Natural killer cell (primary cell): Measurements from ENCODE around the gene CAMK2D. TPM values are rescaled to one million over a fixed set of nuclear protein-coding genes. Genes with fewer than 3 reads are reported as not detected.

Source experiments
- ATAC-seq, 3 donors: fragments of 150-1000 bp in 2 of 3; fragments of 200-7000 bp in 1 of 3; cut with Tn5 transposase; 1 replicate in 1 of 3; 2 replicates in 2 of 3; pipeline ENCODE4 v1.10.0; 2021; ENCODE audit warnings: mild to moderate bottlenecking in 2 of 3, moderate library complexity in 2 of 3
- DNase-seq, 2 donors: peaks; one replicate each; pipeline versions ENCODE4 v3.0.0 to v3.0.0-alpha.2; 2013 to 2021; ENCODE audit warnings: mixed read lengths in 1 of 2
- H3K27ac ChIP-seq: one replicate; pipeline ENCODE4 v1.5.1; 2013; ENCODE audit warnings: mild to moderate bottlenecking, low read length
- H3K27me3 ChIP-seq: one replicate; pipeline ENCODE4 v1.6.1; 2013; ENCODE audit warnings: low read length; ENCODE audit not compliant: control insufficient read depth, insufficient read depth
- H3K36me3 ChIP-seq: one replicate; pipeline ENCODE4 v1.6.1; 2013; ENCODE audit warnings: low read length; ENCODE audit not compliant: control insufficient read depth, insufficient read depth
- H3K4me1 ChIP-seq: one replicate; pipeline ENCODE4 v1.6.1; 2013; ENCODE audit warnings: low read length; ENCODE audit not compliant: control insufficient read depth, insufficient read depth
- H3K4me3 ChIP-seq: one replicate; pipeline ENCODE4 v1.5.1; 2013; ENCODE audit warnings: low read length
- H3K9me3 ChIP-seq: one replicate; pipeline ENCODE4 v1.6.1; 2013; ENCODE audit warnings: low read length; ENCODE audit not compliant: control insufficient read depth, insufficient read depth
- H3K27ac Mint-ChIP-seq, 2 donors: one replicate each; pipeline ENCODE4 v1.8.0; 2022; ENCODE audit warnings: mild to moderate bottlenecking in 2 of 2, mixed read lengths in 2 of 2, moderate library complexity in 1 of 2
- H3K27me3 Mint-ChIP-seq, 2 donors: one replicate each; pipeline ENCODE4 v1.8.0; 2022; ENCODE audit warnings: low read depth in 2 of 2, mixed read lengths in 2 of 2
- H3K36me3 Mint-ChIP-seq: one replicate; pipeline ENCODE4 v1.8.0; 2022; ENCODE audit warnings: mixed read lengths
- H3K4me1 Mint-ChIP-seq, 2 donors: one replicate each; pipeline ENCODE4 v1.8.0; 2022; ENCODE audit warnings: mixed read lengths in 2 of 2
- H3K4me3 Mint-ChIP-seq: one replicate; pipeline ENCODE4 v1.8.0; 2022; ENCODE audit warnings: mild to moderate bottlenecking, moderate library complexity, mixed read lengths
- H3K9me3 Mint-ChIP-seq, 2 donors: one replicate each; pipeline ENCODE4 v1.8.0; 2022; ENCODE audit warnings: mixed read lengths in 2 of 2
- CTCF ChIP-seq: fragments of 200-600 bp; IDR thresholded peaks from one replicate; pipeline ENCODE4 v1.8.0; 2022; ENCODE audit warnings: antibody characterized with exemption
- WGBS: methylation state at CpG from one replicate; pipeline ENCODE4 v1.1.7; 2013; ENCODE audit warnings: missing lambda C conversion rate; ENCODE audit not compliant: insufficient coverage; 5-methylcytosine and 5-hydroxymethylcytosine counted together
- intact Hi-C: fragments of 100-400 bp; cut with micrococcal nuclease; formaldehyde crosslinking; loops from one replicate; pipeline ENCODE4 v1.14.2; 2022
- total RNA-seq, 4 donors: library from RNA; stranded (reverse); fragments of 120-200 nt in 1 of 4; gene quantifications; one replicate each; pipeline versions ENCODE4 v1.2.3 to v1.2.4, GENCODE V29; 2013 to 2022

CAMK2D gene
- total RNA-seq, 3 donors from 2014 or later (not counting 1 experiment from before 2014, with no cell fraction given) = 31.6 to 40.1 (median 34.5) TPM

- H3K9me3 ChIP-seq = peaks cover 9% of the 10 kb centered on the region
- Mint-ChIP-seq H3K27ac (no peak overlapping the region), H3K27me3 (no peaks in the 10 kb centered on the region), H3K9me3 (no peaks in the 10 kb centered on the region), H3K4me1 (no peaks in the 10 kb centered on the region), H3K4me3 (no peak overlapping the region), H3K36me3 (no peaks in the 10 kb centered on the region)
- intact Hi-C loops = no loop called here
- no peaks in the 10 kb centered on the region for H3K27me3 ChIP-seq
- DNase-seq (no peak), ATAC-seq (no peak)
- no peak for TF ChIP-seq CTCF
- no peaks in the 10 kb centered on the region for H3K4me1 ChIP-seq
- over 99% methylated on average over 11 of the region's 12 CpGs for WGBS
- no peak overlapping the region for H3K27ac ChIP-seq
- H3K4me3 ChIP-seq = no peak overlapping the region
- peaks cover 2% of the 10 kb centered on the region for H3K36me3 ChIP-seq
Measured at GRCh38 chr4:113480109-113480508, 281.4 kb downstream of the CAMK2D start.

GRCh38 chr4:113478032-113478431, 283.5 kb downstream of the CAMK2D start:
- H3K9me3 ChIP-seq = peaks cover 9% of the 10 kb centered on the region
- DNase-seq (no peak), ATAC-seq (no peak)
- Mint-ChIP-seq H3K27ac (no peak overlapping the region), H3K27me3 (no peaks in the 10 kb centered on the region), H3K9me3 (no peaks in the 10 kb centered on the region), H3K4me3 (no peak overlapping the region), H3K4me1 (no peaks in the 10 kb centered on the region), H3K36me3 (no peaks in the 10 kb centered on the region)
- no peaks in the 10 kb centered on the region for H3K27me3 ChIP-seq
- no peak overlapping the region for H3K4me3 ChIP-seq
- H3K36me3 ChIP-seq = peaks cover 2% of the 10 kb centered on the region
- intact Hi-C loops = no loop called here
- TF ChIP-seq CTCF = no peak
- WGBS = 88% methylated on average over 2 of the region's 2 CpGs
- H3K27ac ChIP-seq = no peak overlapping the region
- H3K4me1 ChIP-seq = no peaks in the 10 kb centered on the region

GRCh38 chr4:113476800-113477199, 284.7 kb downstream of the CAMK2D start:
- Histone ChIP-seq H3K27ac (no peak overlapping the region), H3K27me3 (no peaks in the 10 kb centered on the region), H3K9me3 (peaks cover 9% of the 10 kb centered on the region), H3K4me1 (no peaks in the 10 kb centered on the region), H3K4me3 (no peak overlapping the region), H3K36me3 (peaks cover 2% of the 10 kb centered on the region)
- H3K4me3 Mint-ChIP-seq = no peak overlapping the region
- no peaks in the 10 kb centered on the region for H3K9me3 Mint-ChIP-seq
- no peak for TF ChIP-seq CTCF
- no peak for ATAC-seq
- no peaks in the 10 kb centered on the region for H3K36me3 Mint-ChIP-seq
- DNase-seq = no peak
- WGBS = 91% methylated on average over 2 of the region's 2 CpGs
- no peaks in the 10 kb centered on the region for H3K27me3 Mint-ChIP-seq
- no peak overlapping the region for H3K27ac Mint-ChIP-seq
- intact Hi-C loops = no loop called here
- H3K4me1 Mint-ChIP-seq = no peaks in the 10 kb centered on the region

GRCh38 chr4:113474017-113474416, 287.5 kb downstream of the CAMK2D start:
- TF ChIP-seq CTCF = no peak
- Histone ChIP-seq H3K9me3 (peaks cover 9% of the 10 kb centered on the region), H3K27ac (no peak overlapping the region), H3K36me3 (peaks cover 2% of the 10 kb centered on the region), H3K4me3 (no peak overlapping the region), H3K4me1 (no peaks in the 10 kb centered on the region), H3K27me3 (no peaks in the 10 kb centered on the region)
- DNase-seq = no peak
- Mint-ChIP-seq H3K27me3 (no peaks in the 10 kb centered on the region), H3K36me3 (no peaks in the 10 kb centered on the region), H3K9me3 (no peaks in the 10 kb centered on the region), H3K27ac (no peak overlapping the region), H3K4me3 (no peak overlapping the region), H3K4me1 (peaks cover 0 to 12% of the 10 kb centered on the region in 2 donors)
- intact Hi-C loops = no loop called here
- ATAC-seq = no peak
